GM12878 (cell line): ENCODE results near the gene REN. TPM values are rescaled to one million over a fixed set of nuclear protein-coding genes. Genes with fewer than 3 reads are reported as not detected.

Experiments used
- BCL11A ChIP-seq: IDR thresholded peaks from 2 replicates; pipeline ENCODE4 v1.6.1; 2011; ENCODE audit warnings: low read depth, low read length
- BCL3 ChIP-seq: IDR thresholded peaks from 2 replicates; pipeline ENCODE4 v1.6.1; 2011; ENCODE audit warnings: borderline replicate concordance, low read depth, mild to moderate bottlenecking, moderate library complexity, low read length; ENCODE audit not compliant: insufficient read depth, poor library complexity, severe bottlenecking
- EP300 ChIP-seq, 2 experiments: fragments of 150-350 bp in 1 of 2; IDR thresholded peaks; 2 replicates each; pipeline ENCODE4 v1.6.1; 2011 to 2012; ENCODE audit warnings: low read depth in 2 of 2, low read length in 2 of 2, borderline replicate concordance in 1 of 2, improper control_type of control experiment in 1 of 2, inconsistent platforms in 1 of 2; ENCODE audit not compliant: control insufficient read depth in 1 of 2
- PAX5 ChIP-seq: IDR thresholded peaks from 2 replicates; pipeline ENCODE4 v1.6.1; 2011; ENCODE audit warnings: low read depth, low read length, borderline replicate concordance
- PAX8 ChIP-seq: fragments of 450-650 bp; IDR thresholded peaks from 2 replicates; pipeline ENCODE4 v1.6.1; 2017; ENCODE audit warnings: mild to moderate bottlenecking, moderate library complexity
- POLR2AphosphoS2 ChIP-seq: IDR thresholded peaks from 2 replicates; pipeline ENCODE4 v1.6.1; 2011; ENCODE audit warnings: low read depth, mild to moderate bottlenecking, low read length, improper control_type of control experiment, moderate library complexity
- RAD21 ChIP-seq: IDR thresholded peaks from 2 replicates; pipeline ENCODE4 v1.6.1; 2011; ENCODE audit warnings: mild to moderate bottlenecking, low read depth, low read length, moderate library complexity; ENCODE audit not compliant: insufficient read depth
- SUPT20H ChIP-seq: IDR thresholded peaks from 2 replicates; pipeline ENCODE4 v1.6.1; 2011; ENCODE audit warnings: low read depth, mild to moderate bottlenecking, low read length, moderate library complexity, borderline replicate concordance; ENCODE audit not compliant: control insufficient read depth
- TCF12 ChIP-seq: IDR thresholded peaks from 2 replicates; pipeline ENCODE4 v1.6.1; 2011; ENCODE audit warnings: low read depth, mild to moderate bottlenecking, low read length
- TCF3 ChIP-seq: IDR thresholded peaks from 2 replicates; pipeline ENCODE4 v1.6.1; 2012; ENCODE audit warnings: low read depth, mild to moderate bottlenecking, low read length, borderline replicate concordance; ENCODE audit not compliant: insufficient read depth
- USF1 ChIP-seq: IDR thresholded peaks from 2 replicates; pipeline ENCODE4 v1.6.1; 2011; ENCODE audit warnings: borderline replicate concordance, low read depth, mild to moderate bottlenecking, moderate library complexity, mixed read lengths, low read length; ENCODE audit not compliant: insufficient read depth; ENCODE audit errors: extremely low read length
- polyA plus RNA-seq, 11 experiments: library from polyadenylated mRNA; depleted of rRNA in 4 of 11; unstranded in 6 of 11; stranded (reverse) in 5 of 11; fragments of >200 nt; fragmentation: Nextera tagmentation in 4 of 11; fragmentation: Illumina TruSeq in 1 of 11; extraction: Ambion mirVana in 4 of 11; extraction: Trizol in 1 of 11; gene quantifications; 1 replicate in 1 of 11; 2 replicates in 10 of 11; pipeline versions ENCODE4 v1.2.1 to v1.2.3, GENCODE V29; 2011 to 2016; ENCODE audit warnings: inconsistent platforms in 2 of 11, missing spikeins in 2 of 11, low read depth in 1 of 11
- total RNA-seq, 4 experiments: library from RNA; depleted of rRNA in 3 of 4; stranded (reverse); fragments of >200 nt in 3 of 4; fragmentation: Illumina TruSeq in 1 of 4; extraction: Trizol in 1 of 4; gene quantifications; 2 replicates each; pipeline versions ENCODE4 v1.2.1 to v1.2.3, GENCODE V29; 2013 to 2021
- TF ChIP-seq, protein P1 (sequence below), 3 experiments: IDR thresholded peaks in 2 of 3; conservative IDR thresholded peaks in 1 of 3; 2 replicates each; pipeline ENCODE4 v1.5.1; 2011; ENCODE audit warnings: low read depth in 3 of 3, low read length in 3 of 3, mild to moderate bottlenecking in 3 of 3, control low read depth in 2 of 3, moderate library complexity in 2 of 3, inconsistent platforms in 1 of 3, mixed read lengths in 1 of 3; ENCODE audit not compliant: control insufficient read depth in 2 of 3, insufficient read depth in 1 of 3; ENCODE audit errors: extremely low read depth in 1 of 3
- TF ChIP-seq, protein P2 (sequence below): fragments of 450-650 bp; formaldehyde crosslinking; IDR thresholded peaks from 2 replicates; pipeline ENCODE4 v1.4.0; 2022; ENCODE audit warnings: mild to moderate bottlenecking, moderate library complexity
- TF ChIP-seq, protein P3 (sequence below): fragments of 450-650 bp; IDR thresholded peaks from 2 replicates; pipeline ENCODE4 v1.6.1; 2017; ENCODE audit warnings: low read depth, mild to moderate bottlenecking, moderate library complexity

The REN gene
- total and polyA plus RNA-seq, 10 of the 15 experiments (the other 5 are each of a cell fraction or from before 2014, with no cell fraction given) = not detected

DNA sequence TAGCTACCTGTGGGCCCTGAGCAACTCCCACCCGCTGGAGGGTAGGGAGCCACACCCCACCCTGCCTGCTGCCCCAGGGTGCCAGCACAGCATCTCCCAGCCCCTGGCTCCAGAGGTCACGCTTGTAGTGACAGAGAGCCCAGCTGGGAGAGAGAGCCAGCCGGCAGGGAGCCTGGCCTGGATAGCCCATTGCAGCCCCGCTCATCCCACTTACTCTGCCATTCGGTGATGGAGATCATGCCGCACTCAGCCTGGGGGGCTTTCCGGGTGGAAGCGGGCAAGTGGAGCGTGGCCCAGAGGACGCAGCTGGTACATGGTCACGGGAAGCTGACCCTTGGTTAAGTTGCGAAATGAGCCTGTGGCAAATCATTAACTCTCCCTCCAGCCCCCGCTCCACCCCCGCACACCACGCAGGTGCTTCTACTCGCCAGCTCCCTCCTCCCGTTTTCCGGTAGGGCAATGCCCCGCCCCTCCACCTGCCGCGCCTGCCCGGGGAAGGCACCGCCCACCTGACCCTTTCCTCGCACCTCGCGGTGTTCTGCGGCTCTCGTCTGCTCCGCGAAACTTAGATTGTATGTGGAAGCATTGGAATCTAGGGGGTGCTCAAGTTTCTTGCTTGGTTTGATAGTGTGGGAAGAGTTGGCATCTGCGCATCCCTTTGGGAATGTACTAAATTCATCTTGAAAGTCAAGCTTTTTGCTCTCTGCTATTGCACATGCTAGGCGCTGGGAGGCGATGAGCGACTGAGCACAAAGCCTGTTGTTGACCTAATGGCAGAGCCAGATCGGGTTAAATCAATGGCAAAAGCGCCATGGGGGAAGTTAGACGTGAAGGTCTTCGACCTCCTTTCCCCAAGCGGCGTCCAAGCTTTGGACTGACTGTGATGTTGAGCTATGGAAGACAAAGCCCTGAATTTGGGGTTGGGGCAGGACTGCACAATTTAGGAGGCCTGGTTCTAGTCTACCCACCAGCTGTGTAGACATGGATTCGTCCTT lies 47.8 kb upstream of the REN start, which contains the start of gene GOLT1A (continued):
- TF ChIP-seq, protein P1, sequence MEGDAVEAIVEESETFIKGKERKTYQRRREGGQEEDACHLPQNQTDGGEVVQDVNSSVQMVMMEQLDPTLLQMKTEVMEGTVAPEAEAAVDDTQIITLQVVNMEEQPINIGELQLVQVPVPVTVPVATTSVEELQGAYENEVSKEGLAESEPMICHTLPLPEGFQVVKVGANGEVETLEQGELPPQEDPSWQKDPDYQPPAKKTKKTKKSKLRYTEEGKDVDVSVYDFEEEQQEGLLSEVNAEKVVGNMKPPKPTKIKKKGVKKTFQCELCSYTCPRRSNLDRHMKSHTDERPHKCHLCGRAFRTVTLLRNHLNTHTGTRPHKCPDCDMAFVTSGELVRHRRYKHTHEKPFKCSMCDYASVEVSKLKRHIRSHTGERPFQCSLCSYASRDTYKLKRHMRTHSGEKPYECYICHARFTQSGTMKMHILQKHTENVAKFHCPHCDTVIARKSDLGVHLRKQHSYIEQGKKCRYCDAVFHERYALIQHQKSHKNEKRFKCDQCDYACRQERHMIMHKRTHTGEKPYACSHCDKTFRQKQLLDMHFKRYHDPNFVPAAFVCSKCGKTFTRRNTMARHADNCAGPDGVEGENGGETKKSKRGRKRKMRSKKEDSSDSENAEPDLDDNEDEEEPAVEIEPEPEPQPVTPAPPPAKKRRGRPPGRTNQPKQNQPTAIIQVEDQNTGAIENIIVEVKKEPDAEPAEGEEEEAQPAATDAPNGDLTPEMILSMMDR (IDR thresholded peaks at IDR 0.05 in 2 of 3, conservative IDR thresholded peaks at IDR 0.05 in 1 of 3; ENCODE audit: control insufficient read depth in 2 of 3, extremely low read depth in 1 of 3, insufficient read depth in 1 of 3, low read depth in 3 of 3, low read length in 3 of 3) = peak; percentile 22 to 26 (median 25); a peak in 4 of 6 replicates
- TF ChIP-seq TCF12 = peak; percentile 81
- TF ChIP-seq BCL11A = 0 out of 2 replicates have a peak, but pooled peaks have one; percentile 6
- TF ChIP-seq TCF3 = 0 out of 2 replicates have a peak, but pooled peaks have one; percentile 41
- peak; percentile 76 for TF ChIP-seq PAX5
- no peak for TF ChIP-seq PAX8
- TF ChIP-seq, protein P2, sequence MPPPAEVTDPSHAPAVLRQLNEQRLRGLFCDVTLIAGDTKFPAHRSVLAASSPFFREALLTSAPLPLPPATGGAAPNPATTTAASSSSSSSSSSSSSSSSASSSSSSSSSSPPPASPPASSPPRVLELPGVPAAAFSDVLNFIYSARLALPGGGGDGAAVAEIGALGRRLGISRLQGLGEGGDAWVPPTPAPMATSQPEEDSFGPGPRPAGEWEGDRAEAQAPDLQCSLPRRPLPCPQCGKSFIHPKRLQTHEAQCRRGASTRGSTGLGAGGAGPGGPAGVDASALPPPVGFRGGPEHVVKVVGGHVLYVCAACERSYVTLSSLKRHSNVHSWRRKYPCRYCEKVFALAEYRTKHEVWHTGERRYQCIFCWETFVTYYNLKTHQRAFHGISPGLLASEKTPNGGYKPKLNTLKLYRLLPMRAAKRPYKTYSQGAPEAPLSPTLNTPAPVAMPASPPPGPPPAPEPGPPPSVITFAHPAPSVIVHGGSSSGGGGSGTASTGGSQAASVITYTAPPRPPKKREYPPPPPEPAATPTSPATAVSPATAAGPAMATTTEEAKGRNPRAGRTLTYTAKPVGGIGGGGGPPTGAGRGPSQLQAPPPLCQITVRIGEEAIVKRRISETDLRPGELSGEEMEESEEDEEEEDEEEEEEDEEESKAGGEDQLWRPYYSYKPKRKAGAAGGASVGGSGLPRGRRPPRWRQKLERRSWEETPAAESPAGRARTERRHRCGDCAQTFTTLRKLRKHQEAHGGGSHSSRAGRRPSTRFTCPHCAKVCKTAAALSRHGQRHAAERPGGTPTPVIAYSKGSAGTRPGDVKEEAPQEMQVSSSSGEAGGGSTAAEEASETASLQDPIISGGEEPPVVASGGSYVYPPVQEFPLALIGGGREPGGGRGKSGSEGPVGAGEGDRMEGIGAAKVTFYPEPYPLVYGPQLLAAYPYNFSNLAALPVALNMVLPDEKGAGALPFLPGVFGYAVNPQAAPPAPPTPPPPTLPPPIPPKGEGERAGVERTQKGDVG (CRISPR knock-in tag) = no peak
- no peak for TF ChIP-seq SUPT20H
- peak; percentile 25; the same call in 1 of the 2 replicates for TF ChIP-seq RAD21
- TF ChIP-seq POLR2AphosphoS2 = no peak
- TF ChIP-seq, protein P3, sequence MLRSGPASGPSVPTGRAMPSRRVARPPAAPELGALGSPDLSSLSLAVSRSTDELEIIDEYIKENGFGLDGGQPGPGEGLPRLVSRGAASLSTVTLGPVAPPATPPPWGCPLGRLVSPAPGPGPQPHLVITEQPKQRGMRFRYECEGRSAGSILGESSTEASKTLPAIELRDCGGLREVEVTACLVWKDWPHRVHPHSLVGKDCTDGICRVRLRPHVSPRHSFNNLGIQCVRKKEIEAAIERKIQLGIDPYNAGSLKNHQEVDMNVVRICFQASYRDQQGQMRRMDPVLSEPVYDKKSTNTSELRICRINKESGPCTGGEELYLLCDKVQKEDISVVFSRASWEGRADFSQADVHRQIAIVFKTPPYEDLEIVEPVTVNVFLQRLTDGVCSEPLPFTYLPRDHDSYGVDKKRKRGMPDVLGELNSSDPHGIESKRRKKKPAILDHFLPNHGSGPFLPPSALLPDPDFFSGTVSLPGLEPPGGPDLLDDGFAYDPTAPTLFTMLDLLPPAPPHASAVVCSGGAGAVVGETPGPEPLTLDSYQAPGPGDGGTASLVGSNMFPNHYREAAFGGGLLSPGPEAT = peak; percentile 50
- 0 out of 4 replicates have a peak, but pooled peaks of 1 of the 2 experiments have one; percentile 21 for TF ChIP-seq EP300 (IDR thresholded peaks at IDR 0.05; ENCODE audit: borderline replicate concordance in 1 of 2, control insufficient read depth in 1 of 2, low read depth in 2 of 2, low read length in 2 of 2)
- no peak for TF ChIP-seq USF1
- no peak for TF ChIP-seq BCL3
- TF ChIP-seq, all 136 proteins: peak for 17
